Hepatocyte (in vitro differentiated cells): Measurements from ENCODE around the gene MAIP1.

Experiments used
- EZH2 ChIP-seq: fragments of 200-600 bp; sonication (generic); IDR thresholded peaks from 2 replicates; pipeline ENCODE4 v1.6.1; 2016; ENCODE audit warnings: antibody characterized with exemption, mild to moderate bottlenecking, borderline replicate concordance
- EZH2phosphoT487 ChIP-seq: fragments of 200-600 bp; sonication (generic); IDR thresholded peaks from one replicate; pipeline ENCODE4 v1.6.1; 2018; ENCODE audit warnings: antibody characterized with exemption, mild to moderate bottlenecking, low read depth, moderate library complexity; ENCODE audit not compliant: unreplicated experiment, severe bottlenecking
- TF ChIP-seq, protein P1 (sequence below): fragments of 200-600 bp; sonication (generic); IDR thresholded peaks from 2 replicates; pipeline ENCODE4 v1.5.1; 2016; ENCODE audit warnings: antibody characterized with exemption, mild to moderate bottlenecking; ENCODE audit not compliant: poor library complexity

DNA sequence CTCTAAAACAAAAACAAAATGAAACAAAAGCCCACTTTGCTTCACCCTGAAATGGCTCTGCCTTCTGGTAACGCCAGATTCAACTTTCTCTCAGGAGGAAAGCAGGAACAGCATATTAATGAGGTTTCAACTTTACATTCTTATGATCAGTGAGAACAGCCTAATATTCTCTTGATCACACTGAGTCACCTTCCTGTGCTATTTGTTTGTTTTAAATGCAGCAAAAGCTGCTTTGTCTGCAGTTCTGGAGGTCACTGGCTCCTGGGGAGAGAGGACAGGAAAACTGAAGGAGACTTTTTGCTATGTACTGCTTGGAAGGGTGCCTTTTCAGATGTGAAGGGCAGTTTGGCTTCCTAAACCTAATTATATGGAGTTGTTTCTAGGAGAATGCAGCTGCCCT lies 48.1 kb downstream of the MAIP1 start:
- TF ChIP-seq, protein P1, sequence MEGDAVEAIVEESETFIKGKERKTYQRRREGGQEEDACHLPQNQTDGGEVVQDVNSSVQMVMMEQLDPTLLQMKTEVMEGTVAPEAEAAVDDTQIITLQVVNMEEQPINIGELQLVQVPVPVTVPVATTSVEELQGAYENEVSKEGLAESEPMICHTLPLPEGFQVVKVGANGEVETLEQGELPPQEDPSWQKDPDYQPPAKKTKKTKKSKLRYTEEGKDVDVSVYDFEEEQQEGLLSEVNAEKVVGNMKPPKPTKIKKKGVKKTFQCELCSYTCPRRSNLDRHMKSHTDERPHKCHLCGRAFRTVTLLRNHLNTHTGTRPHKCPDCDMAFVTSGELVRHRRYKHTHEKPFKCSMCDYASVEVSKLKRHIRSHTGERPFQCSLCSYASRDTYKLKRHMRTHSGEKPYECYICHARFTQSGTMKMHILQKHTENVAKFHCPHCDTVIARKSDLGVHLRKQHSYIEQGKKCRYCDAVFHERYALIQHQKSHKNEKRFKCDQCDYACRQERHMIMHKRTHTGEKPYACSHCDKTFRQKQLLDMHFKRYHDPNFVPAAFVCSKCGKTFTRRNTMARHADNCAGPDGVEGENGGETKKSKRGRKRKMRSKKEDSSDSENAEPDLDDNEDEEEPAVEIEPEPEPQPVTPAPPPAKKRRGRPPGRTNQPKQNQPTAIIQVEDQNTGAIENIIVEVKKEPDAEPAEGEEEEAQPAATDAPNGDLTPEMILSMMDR = no peak
- no peak for TF ChIP-seq EZH2
- TF ChIP-seq EZH2phosphoT487 = no peak
